ENCODE data around the gene NKX2-4. TPM values are rescaled to one million over a fixed set of nuclear protein-coding genes. Genes with fewer than 3 reads are reported as not detected.

NKX2-4 gene
- total RNA-seq (ENCODE audit: low replicate concordance), result not detected in 2 replicates
- long read RNA-seq, result 0 reads

GRCh38 chr20:21397341-21398108 is at the start of gene NKX2-4:
Gene NKX2-4 (minus strand): TSS chr20:21397526. CDS start chr20:21397399, 127 bp downstream.
- no peak for DNase-seq (ENCODE audit: extremely low spot score, unreplicated experiment)
- Mint-ChIP-seq H3K36me3 (no peaks in the 10 kb centered on the region), H3K4me1 (ENCODE audit: unreplicated experiment) (no peaks in the 10 kb centered on the region), H3K4me3 (peak within 1 kb of the TSS; percentile 75), H3K27ac (no peak within 1 kb of the TSS), H3K27me3 (peaks cover 80% of the 10 kb centered on the region), H3K9me3 (no peaks in the 10 kb centered on the region)
- no peak for TF ChIP-seq CTCF (conservative IDR thresholded peaks at IDR 0.05)

- Mint-ChIP-seq H3K27ac (no peak overlapping the region), H3K4me3 (no peak overlapping the region), H3K4me1 (ENCODE audit: unreplicated experiment) (no peaks in the 10 kb centered on the region), H3K27me3 (peaks cover 43% of the 10 kb centered on the region), H3K9me3 (no peaks in the 10 kb centered on the region), H3K36me3 (no peaks in the 10 kb centered on the region)
- DNase-seq (ENCODE audit: extremely low spot score, unreplicated experiment), result no peak
- TF ChIP-seq CTCF (conservative IDR thresholded peaks at IDR 0.05), result no peak
Observed at GRCh38 chr20:21437816-21438215, 40.5 kb upstream of the NKX2-4 start.

DNA sequence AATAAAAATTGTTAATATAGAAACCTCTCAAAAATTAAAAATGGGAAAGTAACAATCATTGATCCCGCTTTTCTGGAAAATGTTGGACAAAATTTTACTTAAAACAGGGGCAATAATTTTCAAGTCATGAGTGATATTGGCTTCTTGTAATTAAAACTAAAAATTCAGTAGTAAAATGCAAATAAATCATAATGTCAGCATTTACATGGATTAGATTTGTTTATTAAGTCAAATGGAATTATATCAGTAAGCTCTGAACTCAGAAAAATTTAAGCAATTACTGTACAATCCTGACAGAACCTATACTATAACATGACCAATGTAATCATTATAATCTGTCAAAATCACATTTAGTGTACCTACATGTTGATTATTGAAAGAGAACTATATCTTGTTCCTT is 39.9 kb upstream of the NKX2-4 start:
- Mint-ChIP-seq H3K4me3 (no peak overlapping the region), H3K27me3 (peaks cover 43% of the 10 kb centered on the region), H3K9me3 (no peaks in the 10 kb centered on the region), H3K36me3 (no peaks in the 10 kb centered on the region), H3K27ac (no peak overlapping the region), H3K4me1 (ENCODE audit: unreplicated experiment) (no peaks in the 10 kb centered on the region)
- no peak for DNase-seq (ENCODE audit: extremely low spot score, unreplicated experiment)
- no peak for TF ChIP-seq CTCF (conservative IDR thresholded peaks at IDR 0.05)

- H3K36me3 Mint-ChIP-seq, result no peaks in the 10 kb centered on the region
- no peak for DNase-seq (ENCODE audit: extremely low spot score, unreplicated experiment)
Observed at GRCh38 chr20:21436205-21436604, 38.9 kb upstream of the NKX2-4 start.

DNA sequence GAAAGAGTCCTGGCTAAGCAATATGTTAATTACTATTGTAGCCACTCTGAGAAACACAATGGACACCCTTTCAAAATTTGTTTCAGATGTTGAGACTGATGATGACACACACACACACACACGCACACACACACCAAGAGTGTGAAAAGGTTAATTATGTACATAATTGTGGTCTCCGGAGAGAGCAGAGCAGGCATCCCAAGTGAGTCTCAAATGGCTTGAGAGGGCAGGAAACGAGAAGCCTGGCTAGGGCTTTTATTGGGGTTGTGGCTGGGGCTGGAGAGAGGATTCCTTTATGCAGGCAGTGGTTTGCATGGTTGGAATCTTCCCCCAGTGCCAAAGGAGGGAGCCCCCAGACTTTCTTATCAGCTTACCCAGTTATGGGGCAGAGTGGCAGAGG is 38.2 kb upstream of the NKX2-4 start:
- Mint-ChIP-seq H3K9me3 (no peaks in the 10 kb centered on the region), H3K4me1 (ENCODE audit: unreplicated experiment) (no peaks in the 10 kb centered on the region), H3K4me3 (no peak overlapping the region), H3K36me3 (no peaks in the 10 kb centered on the region), H3K27me3 (peaks cover 39% of the 10 kb centered on the region), H3K27ac (no peak overlapping the region)
- TF ChIP-seq CTCF (conservative IDR thresholded peaks at IDR 0.05), result no peak
- no peak for DNase-seq (ENCODE audit: extremely low spot score, unreplicated experiment)

More at GRCh38 chr20:21436205-21436604, 38.9 kb upstream of the NKX2-4 start:
- Mint-ChIP-seq H3K4me3 (no peak overlapping the region), H3K27ac (no peak overlapping the region), H3K4me1 (ENCODE audit: unreplicated experiment) (no peaks in the 10 kb centered on the region), H3K27me3 (peaks cover 43% of the 10 kb centered on the region), H3K9me3 (no peaks in the 10 kb centered on the region)
- no peak for TF ChIP-seq CTCF (conservative IDR thresholded peaks at IDR 0.05)

Measured in type B pancreatic cell (in vitro differentiated cells).